HUES6 (cell line): ENCODE data around the gene MAP3K5.

Experiments used
- H3K27ac ChIP-seq: 2 replicates; pipeline ENCODE4 v1.7.0; 2013; ENCODE audit warnings: low read depth, mild to moderate bottlenecking, low read length, inconsistent platforms
- H3K27me3 ChIP-seq: 2 replicates; pipeline ENCODE4 v1.6.1; 2013; ENCODE audit warnings: low read length; ENCODE audit not compliant: control insufficient read depth, insufficient read depth
- H3K36me3 ChIP-seq: 2 replicates; pipeline ENCODE4 v1.6.1; 2013; ENCODE audit warnings: low read length; ENCODE audit not compliant: control insufficient read depth, insufficient read depth
- H3K4me1 ChIP-seq: 2 replicates; pipeline ENCODE4 v1.6.1; 2013; ENCODE audit warnings: low read length; ENCODE audit not compliant: control insufficient read depth, insufficient read depth
- H3K4me3 ChIP-seq: 2 replicates; pipeline ENCODE4 v1.5.1; 2013; ENCODE audit warnings: low read depth, low read length
- H3K9ac ChIP-seq: one replicate; pipeline ENCODE4 v1.6.1; 2013; ENCODE audit warnings: mild to moderate bottlenecking, low read length
- H3K9me3 ChIP-seq: 2 replicates; pipeline ENCODE4 v1.6.1; 2013; ENCODE audit warnings: low read depth, low read length; ENCODE audit not compliant: control insufficient read depth, insufficient read depth

Gene MAP3K5

GRCh38 chr6:136538836-136539235 is 253.4 kb downstream of the MAP3K5 start:
- Histone ChIP-seq H3K36me3 (no peaks in the 10 kb centered on the region), H3K27me3 (no peaks in the 10 kb centered on the region), H3K27ac (no peak overlapping the region)

GRCh38 chr6:136535880-136536650 is 256.2 kb downstream of the MAP3K5 start:
- H3K4me3 ChIP-seq, result no peak overlapping the region
- no peak overlapping the region for H3K9ac ChIP-seq
- H3K4me1 ChIP-seq, result peaks cover 7% of the 10 kb centered on the region
- H3K27me3 ChIP-seq, result no peaks in the 10 kb centered on the region
- H3K27ac ChIP-seq, result no peak overlapping the region
- H3K36me3 ChIP-seq, result no peaks in the 10 kb centered on the region
- no peaks in the 10 kb centered on the region for H3K9me3 ChIP-seq

More at GRCh38 chr6:136538836-136539235, 253.4 kb downstream of the MAP3K5 start:
- Histone ChIP-seq H3K9me3 (no peaks in the 10 kb centered on the region), H3K4me1 (peaks cover 7% of the 10 kb centered on the region), H3K9ac (no peak overlapping the region), H3K4me3 (no peak overlapping the region)

- Histone ChIP-seq H3K27me3 (no peaks in the 10 kb centered on the region), H3K4me1 (peaks cover 6% of the 10 kb centered on the region), H3K36me3 (no peaks in the 10 kb centered on the region), H3K27ac (no peak overlapping the region), H3K4me3 (no peak overlapping the region), H3K9ac (no peak overlapping the region), H3K9me3 (no peaks in the 10 kb centered on the region)
These were observed 257.1 kb downstream of the MAP3K5 start for GRCh38 chr6:136535017-136535765.

GRCh38 chr6:136534268-136534667 is 258.0 kb downstream of the MAP3K5 start:
- Histone ChIP-seq H3K9ac (no peak overlapping the region), H3K27ac (no peak overlapping the region), H3K4me1 (no peaks in the 10 kb centered on the region; the same call in 1 of the 2 replicates), H3K4me3 (no peak overlapping the region), H3K36me3 (no peaks in the 10 kb centered on the region), H3K9me3 (no peaks in the 10 kb centered on the region), H3K27me3 (no peaks in the 10 kb centered on the region)

- Histone ChIP-seq H3K9ac (no peak overlapping the region), H3K9me3 (no peaks in the 10 kb centered on the region), H3K27me3 (no peaks in the 10 kb centered on the region), H3K4me3 (no peak overlapping the region), H3K4me1 (peaks cover 5% of the 10 kb centered on the region), H3K27ac (no peak overlapping the region), H3K36me3 (no peaks in the 10 kb centered on the region)
These were observed 258.8 kb downstream of the MAP3K5 start for GRCh38 chr6:136533487-136533886.

- Histone ChIP-seq H3K9me3 (no peaks in the 10 kb centered on the region), H3K36me3 (no peaks in the 10 kb centered on the region), H3K4me1 (peaks cover 18% of the 10 kb centered on the region)
These were observed 260.2 kb downstream of the MAP3K5 start for GRCh38 chr6:136532030-136532429.

GRCh38 chr6:136529710-136530109 is 262.6 kb downstream of the MAP3K5 start:
- peaks cover 41% of the 10 kb centered on the region for H3K4me1 ChIP-seq

More at GRCh38 chr6:136532030-136532429, 260.2 kb downstream of the MAP3K5 start:
- Histone ChIP-seq H3K4me3 (no peak overlapping the region), H3K9ac (no peak overlapping the region), H3K27ac (no peak overlapping the region), H3K27me3 (no peaks in the 10 kb centered on the region)

GRCh38 chr6:136528477-136528876 is 263.8 kb downstream of the MAP3K5 start:
- peaks cover 42% of the 10 kb centered on the region for H3K4me1 ChIP-seq
- H3K9me3 ChIP-seq, result no peaks in the 10 kb centered on the region
- H3K36me3 ChIP-seq, result no peaks in the 10 kb centered on the region
- H3K9ac ChIP-seq, result no peak overlapping the region
- H3K27ac ChIP-seq, result no peak overlapping the region
- H3K27me3 ChIP-seq, result no peaks in the 10 kb centered on the region
- no peak overlapping the region for H3K4me3 ChIP-seq

More at GRCh38 chr6:136529710-136530109, 262.6 kb downstream of the MAP3K5 start:
- H3K27ac ChIP-seq, result no peak overlapping the region
- no peaks in the 10 kb centered on the region for H3K27me3 ChIP-seq
- H3K36me3 ChIP-seq, result no peaks in the 10 kb centered on the region
- H3K9ac ChIP-seq, result no peak overlapping the region
- no peak overlapping the region for H3K4me3 ChIP-seq
- no peaks in the 10 kb centered on the region for H3K9me3 ChIP-seq

GRCh38 chr6:136527831-136528230 is 264.4 kb downstream of the MAP3K5 start:
- H3K9me3 ChIP-seq, result no peaks in the 10 kb centered on the region
- peaks cover 42% of the 10 kb centered on the region for H3K4me1 ChIP-seq
- no peak overlapping the region for H3K4me3 ChIP-seq
- H3K36me3 ChIP-seq, result no peaks in the 10 kb centered on the region
- H3K9ac ChIP-seq, result no peak overlapping the region
- H3K27me3 ChIP-seq, result no peaks in the 10 kb centered on the region
- H3K27ac ChIP-seq, result no peak overlapping the region

- no peak overlapping the region for H3K27ac ChIP-seq
- no peaks in the 10 kb centered on the region for H3K36me3 ChIP-seq
- no peak overlapping the region for H3K9ac ChIP-seq
- H3K27me3 ChIP-seq, result no peaks in the 10 kb centered on the region
- peaks cover 42% of the 10 kb centered on the region for H3K4me1 ChIP-seq
- H3K9me3 ChIP-seq, result no peaks in the 10 kb centered on the region
- H3K4me3 ChIP-seq, result no peak overlapping the region
These were observed 265.3 kb downstream of the MAP3K5 start for GRCh38 chr6:136526937-136527336.
